GM18858 (cell line): ENCODE data around the gene PARD3B.

Experiments used
- ATAC-seq: cut with Tn5 transposase; IDR thresholded peaks from one replicate; pipeline ENCODE4 v1.9.1; 2021; ENCODE audit not compliant: unreplicated experiment

The PARD3B gene

DNA sequence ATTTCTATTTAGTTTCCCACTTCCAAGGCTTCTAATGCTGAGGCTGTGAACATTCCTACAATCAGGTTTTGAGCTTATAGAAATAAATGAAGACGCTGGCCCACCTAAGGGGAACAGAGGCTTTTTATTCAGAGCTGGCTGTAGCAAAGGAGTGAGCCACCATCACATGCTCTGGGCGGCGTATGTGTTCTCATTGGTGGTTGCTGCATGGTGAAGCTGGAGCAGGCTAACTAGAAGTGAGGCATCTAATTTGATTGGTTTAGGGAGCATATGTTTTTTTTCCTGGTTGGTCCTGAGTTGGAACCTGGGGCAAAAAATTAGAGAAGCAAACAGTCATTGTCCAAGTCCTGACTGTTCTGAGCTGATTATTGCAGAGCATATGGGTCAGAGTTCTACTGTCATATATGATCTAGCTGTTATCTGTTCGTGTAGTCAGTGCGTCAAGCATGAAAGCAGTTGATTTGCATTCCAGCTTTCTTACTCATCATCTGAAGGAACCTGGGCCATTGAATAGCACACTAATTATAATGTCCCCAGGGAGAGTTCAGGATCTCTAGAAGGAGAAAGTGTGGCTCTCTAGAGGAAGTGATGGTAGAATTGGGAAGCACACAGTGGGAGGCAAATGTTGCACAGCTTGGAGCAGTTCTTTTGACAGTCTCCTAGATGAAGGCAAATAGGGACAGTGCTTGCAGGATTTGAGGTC lies 279.6 kb downstream of the PARD3B start:
- ATAC-seq = no peak

DNA sequence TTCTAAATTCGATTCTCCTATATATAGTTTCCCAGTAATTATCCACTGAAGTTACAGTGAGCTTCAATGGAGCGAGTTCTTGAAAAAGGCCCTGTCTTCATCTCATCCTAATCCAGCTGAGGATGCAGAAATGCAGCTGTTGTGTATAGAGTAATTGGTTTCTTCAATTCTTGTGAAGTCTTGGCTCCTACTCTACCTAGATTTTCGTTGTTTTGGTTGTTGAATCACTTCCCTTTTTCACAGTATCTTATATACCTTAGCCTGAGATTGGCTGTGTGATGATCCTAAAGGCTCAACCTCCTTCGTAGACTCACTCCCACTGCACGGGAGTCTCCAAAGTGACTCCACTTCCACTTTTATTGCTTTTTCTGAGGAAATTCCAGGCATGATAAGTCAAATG lies 280.4 kb downstream of the PARD3B start:
- no peak for ATAC-seq

DNA sequence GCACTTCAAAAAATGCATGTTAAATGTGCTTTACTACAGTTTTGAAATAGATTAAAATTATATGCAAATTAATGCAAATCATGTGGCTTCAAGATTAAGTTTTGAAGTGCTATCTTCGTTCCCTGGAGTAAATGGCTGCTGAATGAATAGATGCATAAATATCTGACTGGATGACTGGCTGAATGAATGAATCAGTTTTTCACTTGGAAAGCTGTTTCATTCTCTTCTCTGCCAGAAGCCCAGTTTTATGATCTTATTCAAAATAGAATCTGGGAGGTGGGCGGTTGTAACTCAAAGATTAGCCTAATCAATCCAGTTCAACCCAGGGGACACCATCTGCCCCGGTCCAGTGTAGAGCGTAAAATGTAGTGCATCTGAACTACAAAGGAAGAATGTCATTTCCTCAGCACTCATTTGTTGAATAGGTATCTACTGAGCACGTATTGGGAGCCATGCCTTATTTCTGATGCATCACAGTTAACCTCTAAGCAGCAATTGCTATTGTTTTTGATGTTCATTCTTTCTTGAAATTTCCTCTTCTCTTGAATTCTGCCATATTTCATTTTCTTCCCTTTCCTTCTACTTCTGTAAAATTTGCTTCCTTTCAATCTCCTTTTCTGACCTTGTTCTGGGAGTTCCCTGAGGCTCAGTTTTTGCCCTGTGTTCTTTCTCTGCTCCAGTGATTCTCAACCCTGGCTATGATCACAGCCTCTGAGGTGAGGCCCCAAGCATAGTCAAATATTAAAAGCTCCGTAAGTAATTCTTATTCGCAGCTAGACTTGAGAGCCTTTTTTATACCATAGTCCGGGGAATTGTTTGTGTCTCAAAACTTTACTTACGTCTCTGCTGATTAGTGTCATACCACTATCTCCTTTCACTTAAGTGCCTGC lies 282.7 kb downstream of the PARD3B start:
- ATAC-seq = no peak

DNA sequence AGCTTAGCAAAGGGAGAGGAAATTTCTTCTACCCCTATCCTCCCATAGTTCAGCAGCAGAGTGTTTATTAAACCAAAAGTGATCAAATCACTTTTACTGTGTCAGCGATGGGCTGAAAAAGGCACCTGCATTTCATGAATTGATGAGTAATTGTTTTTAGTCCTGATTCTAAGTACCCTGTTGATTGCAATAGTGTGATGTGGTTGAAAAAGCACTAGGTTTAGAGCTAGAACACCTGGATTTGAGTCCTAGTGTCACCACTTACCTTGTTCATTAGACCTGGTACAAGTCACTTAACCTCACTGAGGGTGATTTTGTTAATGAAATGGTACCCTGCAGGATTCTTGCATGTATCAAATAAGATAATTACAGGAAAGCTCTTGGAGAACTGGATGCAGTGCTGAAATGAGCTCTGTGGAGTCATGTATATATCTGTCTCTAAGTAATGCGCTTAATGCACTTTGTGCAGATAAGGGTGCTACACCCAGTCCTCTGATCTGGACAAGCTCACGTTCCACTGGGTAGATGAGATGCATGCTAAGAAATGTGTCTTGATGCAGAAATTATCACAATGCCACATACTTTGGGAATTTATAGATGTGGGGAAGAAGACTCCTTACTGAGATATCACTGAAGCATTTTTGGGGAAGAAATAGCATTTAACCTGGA lies 289.6 kb downstream of the PARD3B start:
- ATAC-seq = no peak

DNA sequence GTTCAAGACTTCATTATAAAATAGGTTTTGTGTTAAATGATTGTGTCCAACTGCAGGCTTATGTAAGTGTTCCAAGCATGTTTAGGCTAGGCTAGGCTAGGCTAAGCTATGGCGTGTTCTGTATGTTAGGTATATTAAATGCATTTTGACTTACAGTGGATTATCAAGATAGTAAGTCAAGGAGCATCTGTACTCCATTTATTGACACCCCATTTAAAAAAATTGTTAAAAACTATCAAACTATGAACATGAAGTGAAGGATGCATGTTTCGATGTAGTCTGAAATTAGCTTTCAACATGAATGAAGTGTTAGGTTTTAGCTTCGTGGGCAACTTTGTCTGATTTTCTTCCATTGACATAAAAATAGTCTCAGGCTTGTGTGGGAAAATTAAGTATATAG lies 290.5 kb downstream of the PARD3B start:
- ATAC-seq = no peak

DNA sequence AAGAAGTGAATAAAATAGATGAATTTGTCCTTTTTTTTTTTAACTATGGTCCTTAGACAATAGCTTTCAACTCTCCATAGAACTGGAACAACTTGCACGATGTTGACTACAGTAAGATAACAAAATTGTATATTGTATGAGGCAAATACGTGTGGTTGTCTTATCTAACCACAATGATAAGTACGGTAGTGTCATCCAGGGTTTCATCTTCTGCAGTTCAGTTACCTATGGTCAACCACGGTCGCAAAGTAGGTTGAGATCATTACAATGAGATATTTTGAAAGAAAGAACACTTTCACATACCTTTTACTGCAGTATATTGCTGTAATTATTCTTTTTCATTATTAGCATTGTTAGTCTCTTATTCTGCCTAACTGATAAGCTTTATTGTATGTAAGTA lies 295.2 kb downstream of the PARD3B start:
- ATAC-seq = no peak

DNA sequence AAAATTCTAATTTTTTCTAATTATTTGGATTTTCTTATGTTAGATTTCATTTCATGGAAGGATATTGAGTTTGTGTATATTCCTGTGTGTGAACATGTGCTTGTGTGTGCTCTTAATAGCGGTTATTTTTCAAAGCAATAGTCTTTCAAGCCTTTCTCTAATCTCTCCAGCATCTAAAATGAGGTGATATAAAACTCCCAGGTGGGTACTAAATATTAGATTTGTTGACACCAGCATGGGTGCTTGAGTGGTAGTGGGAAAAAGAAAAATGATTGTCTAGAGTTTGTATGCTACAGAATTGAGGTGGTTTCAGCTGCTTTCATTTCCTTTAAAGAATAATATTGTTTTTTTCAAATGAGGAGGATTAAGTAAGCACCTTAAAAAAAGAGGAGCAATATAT lies 296.8 kb downstream of the PARD3B start:
- no peak for ATAC-seq

DNA sequence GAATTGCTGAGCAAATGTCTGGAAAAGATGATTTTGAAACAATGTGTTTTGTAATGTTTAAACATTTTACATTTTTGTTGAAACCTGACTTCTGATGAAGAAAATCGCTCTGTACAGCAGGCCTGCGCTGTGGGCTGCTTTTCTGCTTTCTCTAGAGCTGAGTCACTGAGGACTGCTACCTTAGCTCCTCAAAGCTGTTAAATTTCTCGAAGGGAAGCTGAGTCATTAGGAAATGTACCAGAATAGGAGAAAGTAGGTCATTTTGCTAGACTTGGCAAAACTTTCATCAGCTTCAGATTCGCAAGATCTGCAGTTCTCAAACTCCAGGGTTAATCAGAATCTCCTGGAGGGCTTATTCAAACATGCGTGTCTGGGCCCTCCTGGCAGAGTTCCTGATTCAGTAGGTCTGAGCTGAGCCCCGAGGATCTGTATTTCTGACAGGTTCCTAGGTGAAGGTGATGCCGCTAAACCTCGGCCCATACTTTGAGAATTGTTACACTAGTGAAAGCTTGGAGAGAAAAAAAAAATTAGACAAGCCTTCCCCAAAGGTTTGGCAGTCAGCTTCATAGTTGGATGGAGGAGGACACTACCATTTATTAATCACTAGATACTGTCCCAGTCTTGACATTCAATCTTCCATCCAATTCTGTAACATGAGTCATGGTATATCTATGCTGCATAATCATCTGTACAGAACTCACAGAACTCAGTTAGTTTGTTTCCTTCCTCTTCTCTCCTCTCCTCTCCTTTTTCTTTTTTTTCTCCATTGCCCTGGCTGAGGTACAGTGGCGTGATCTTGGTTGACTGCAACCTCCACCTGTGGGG lies 297.6 kb downstream of the PARD3B start:
- no peak for ATAC-seq

DNA sequence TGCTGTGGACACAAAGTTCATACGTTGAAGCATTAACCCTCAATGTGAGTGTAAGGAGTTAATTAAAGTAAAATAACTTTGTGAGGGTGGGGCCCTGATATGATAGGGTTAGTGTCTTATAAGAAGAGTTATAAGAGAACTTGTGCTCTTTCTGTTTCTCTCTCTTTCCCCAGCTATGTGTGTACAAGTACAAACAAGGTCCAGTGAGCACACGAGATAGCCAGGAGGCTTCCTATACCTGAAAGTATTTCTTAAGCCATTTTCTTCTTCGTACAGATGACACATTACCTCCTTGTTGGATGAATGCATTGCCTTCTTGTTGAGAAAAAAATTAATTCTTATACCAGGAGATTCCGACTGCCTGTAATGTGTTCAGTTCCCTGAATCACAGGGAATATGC lies 301.2 kb downstream of the PARD3B start:
- ATAC-seq = no peak

DNA sequence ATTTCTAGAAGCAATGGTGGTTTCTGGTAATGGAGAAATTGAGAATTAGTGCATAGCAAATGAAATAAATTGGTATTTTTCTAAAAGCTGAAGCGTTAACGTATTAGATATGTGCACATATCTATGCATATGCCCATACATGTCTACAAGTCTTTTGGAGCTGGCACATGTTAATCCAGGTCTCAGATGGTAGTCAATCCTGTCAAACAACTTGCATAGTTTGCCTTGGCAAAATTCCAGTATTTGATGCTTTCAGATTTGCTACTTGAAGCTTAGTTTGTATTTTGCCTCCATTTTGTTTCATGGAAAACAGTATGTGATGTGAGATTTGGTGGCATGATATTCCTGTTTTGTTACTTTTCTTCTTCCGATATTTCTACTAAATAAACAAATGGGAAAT lies 304.6 kb downstream of the PARD3B start:
- no peak for ATAC-seq

DNA sequence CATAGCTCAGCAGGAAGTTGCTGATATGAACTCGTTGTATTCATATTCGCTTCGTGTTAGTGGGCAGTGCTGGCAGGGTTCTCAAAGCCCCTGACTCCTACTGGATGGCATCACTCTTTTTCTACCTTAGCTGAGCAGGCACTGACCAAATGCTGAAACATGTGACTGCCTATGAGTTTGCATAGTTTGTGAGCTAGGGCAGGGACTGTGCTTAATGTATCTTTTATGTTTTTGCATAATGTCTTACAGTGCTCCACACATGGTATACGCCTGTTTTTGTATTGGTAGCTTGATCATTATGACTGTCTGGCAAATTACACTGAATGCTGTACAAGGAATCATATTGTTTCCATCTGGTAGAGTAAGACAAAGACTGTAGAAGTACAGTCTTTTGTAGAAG lies 305.3 kb downstream of the PARD3B start:
- ATAC-seq = no peak

DNA sequence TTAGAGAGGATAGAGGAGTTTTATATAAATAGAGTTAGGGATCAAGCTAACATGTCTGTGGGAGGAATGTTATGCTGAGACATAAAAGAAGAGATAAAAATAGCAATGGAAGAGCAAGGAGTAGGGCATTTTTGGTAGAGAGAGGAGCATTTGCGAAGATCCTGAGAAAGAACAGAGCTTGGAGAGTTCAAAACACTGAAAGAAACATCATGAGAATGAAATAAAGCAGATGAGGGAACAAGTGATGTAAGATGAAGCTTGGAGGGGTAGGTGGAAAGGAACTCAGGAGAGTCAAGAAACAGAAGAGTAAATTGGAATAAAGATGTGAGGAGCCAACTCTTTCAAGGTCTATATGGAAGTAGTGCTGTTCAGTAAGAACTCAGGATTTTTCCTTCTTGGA lies 308.6 kb downstream of the PARD3B start:
- ATAC-seq = no peak

DNA sequence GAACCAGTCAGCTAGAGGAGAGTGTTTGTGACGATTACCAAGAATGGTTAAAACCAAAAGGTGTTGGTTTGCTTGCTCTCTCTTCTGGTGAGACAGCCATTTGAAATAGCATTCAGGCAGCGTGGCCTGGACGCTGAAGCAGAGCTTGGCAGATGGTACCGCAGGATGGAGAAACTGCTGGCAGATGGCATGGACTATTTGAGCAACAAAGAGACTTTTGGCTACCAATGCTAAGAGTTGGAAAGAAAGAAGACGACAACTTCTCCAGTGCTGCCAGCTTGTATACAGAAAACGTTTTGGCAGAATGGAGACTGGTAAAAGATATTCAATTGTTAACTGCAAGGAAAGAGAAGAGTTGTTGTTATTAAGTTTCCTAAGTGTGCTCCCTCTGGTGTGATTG lies 315.0 kb downstream of the PARD3B start:
- ATAC-seq = no peak

DNA sequence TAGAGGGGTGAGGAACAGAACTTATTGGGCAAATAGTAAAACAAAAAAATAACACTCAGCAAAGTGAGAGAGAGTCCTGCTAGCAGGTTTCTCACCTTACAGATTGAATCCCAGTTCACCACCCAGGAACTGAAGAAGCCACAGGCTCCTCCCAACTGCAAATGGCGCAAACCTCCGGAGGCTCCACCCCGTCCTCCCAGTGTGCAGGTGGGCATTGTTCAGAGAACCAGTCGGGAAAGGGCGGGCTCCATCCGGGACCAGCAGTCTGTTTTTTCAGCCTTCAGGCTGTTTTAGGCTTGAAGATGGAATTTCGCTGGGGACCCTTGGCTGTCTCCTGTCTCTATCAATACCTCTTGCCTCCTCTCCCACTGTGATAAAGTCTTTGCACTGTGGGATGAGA lies 317.5 kb downstream of the PARD3B start:
- no peak for ATAC-seq

DNA sequence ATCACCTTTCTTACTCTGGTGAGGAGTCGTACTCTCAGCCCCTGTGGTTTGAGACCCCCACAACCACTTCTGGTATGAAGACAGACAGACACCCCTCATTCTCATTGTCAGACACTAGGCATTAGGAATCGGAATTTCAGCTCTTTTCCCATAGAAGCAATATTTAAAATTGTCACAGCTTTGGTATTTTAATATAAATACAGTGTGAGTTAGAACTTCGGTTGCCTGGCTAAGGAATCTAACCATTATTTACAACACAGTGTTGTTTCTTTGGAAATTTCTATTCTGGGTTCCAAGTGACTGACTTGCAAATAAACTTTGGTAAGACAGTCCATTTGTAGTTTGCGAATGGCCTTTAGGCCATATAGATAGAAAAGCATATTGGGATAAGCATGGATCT lies 318.1 kb downstream of the PARD3B start:
- ATAC-seq = no peak

DNA sequence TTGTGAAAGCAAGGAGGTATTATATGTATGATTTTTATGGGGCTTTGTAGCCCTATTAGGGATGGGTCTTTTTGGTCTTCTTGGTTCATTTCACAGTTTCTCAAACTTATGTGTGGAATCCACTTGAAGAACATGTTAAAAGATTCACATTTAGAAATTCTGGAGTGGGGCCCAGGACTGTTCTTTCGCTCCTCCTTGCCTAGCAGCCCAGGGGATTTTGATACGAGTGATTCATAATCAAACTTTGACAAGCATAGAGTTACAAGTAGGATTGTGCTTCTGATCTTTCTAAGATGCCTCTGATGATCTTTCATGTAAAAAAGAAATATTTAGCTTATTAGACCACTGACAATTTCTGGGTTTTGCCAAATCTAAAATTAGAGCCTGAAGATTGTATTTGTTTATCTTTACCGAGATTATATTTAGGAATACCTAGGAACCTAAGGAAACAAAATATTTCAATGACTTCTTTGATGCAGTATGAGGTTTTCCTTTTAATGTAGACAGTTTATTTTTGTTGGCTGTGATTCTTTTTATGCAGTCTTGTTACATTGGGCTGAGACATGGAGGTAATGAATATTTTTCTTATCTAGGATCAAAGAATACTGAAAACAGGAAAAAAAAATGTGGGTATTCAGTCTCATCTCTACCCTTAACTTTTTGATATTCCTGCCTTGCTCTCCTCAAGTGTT lies 324.0 kb downstream of the PARD3B start:
- no peak for ATAC-seq

DNA sequence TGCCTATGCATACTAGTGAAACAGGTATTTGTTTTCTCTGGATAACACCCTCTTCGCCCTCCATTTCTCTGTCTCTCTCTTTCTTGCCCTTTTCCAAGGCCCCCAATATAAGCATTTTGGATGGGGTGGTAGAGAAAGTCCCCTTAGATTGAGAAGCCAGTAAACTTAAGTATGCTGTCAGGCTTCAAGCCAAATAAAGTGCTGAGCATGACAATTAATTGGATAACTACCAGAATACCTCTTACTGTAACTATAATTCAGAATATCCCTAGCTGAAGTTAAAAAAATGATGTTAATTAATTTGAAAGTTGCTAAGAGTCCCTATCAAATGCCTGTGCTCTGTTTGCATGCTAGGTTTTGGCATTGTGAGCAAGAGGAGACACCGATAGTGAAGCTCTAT lies 324.8 kb downstream of the PARD3B start:
- ATAC-seq = no peak

DNA sequence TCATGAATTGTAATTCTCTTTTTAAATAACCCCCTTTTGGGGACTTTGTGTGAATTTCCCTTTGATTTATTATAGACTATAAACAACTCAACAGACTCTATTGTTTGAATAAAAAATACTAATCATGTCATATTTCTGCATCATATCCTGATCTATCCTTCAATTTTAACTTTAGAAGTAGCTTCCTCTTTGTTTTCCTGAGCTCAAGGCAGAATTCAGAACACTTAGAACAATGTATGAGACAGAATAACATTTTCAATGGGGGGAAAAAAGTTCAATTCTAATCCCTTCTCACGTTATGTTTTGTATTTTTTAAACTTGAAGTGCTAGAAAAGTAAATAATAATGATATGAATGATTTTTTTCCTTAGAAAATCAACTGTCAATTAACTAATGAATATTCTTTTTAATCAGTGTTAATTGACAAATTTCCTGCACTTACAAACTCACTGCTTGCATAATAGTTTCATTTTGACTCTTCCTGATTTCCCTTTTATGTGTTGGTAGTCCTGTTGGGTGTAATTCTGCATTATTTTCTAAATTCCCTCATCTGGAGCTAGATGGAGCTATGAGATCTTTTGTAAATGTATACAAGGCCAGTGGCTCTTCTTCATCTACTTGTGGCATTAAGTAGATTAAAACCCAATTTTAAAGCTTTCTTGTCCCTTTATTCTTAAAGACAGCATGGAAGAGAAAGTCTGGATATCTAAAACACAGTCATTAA lies 326.1 kb downstream of the PARD3B start:
- no peak for ATAC-seq

DNA sequence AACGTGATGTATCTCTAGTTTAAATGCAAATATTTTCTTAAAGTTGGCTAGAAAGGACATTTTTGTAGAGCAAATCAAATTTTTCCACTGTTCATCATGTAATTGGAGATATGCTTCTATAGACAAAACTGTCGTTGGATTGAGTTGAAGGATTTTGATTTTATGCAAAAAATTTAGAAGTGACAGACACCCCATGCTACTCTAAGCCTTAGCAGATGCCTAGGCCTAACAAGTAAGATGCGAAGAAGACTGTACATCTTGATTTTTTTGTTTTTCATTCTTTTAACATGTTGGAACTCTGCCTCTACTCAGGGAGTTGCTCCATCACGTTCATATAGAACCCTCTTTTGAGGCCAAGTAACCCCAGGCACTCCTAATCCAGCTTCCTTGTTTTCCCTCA lies 331.0 kb downstream of the PARD3B start:
- ATAC-seq = no peak

DNA sequence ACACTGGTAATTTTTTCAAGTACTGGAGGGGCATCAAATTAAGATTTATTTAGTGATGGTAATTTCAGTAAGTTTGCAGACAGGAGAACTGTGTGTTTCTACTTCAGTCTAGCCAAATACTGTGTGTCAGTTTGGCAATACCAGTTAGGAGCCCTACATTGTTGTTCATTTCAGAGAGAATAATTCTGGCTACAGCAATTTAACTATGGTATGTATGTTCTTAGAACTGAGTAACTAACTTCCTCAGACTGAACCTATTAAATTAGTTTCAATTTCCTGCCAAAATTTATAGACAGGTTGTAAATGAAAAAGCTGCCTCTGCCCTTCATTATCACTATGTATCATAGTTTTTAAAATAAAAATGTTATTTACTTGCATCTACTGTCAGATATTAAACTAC lies 332.4 kb downstream of the PARD3B start:
- ATAC-seq = no peak
